Fibroblast of pulmonary artery (primary cell): ENCODE data around the gene TIE1.

Experiments used
- DNase-seq: peaks from one replicate; pipeline ENCODE4 v3.0.0-alpha.2; 2010; ENCODE audit warnings: low read depth
- H3K4me3 ChIP-seq: replicated peaks from 2 replicates; pipeline ENCODE4 v1.5.1; 2011; ENCODE audit warnings: low read depth, mild to moderate bottlenecking, control low read depth, low read length, moderate library complexity
- CTCF ChIP-seq: IDR thresholded peaks from 2 replicates; pipeline ENCODE4 v1.5.1; 2011; ENCODE audit warnings: mild to moderate bottlenecking, control low read depth, low read length, inconsistent platforms; ENCODE audit errors: missing control alignments

Gene TIE1

GRCh38 chr1:43348809-43349593 lies 48.2 kb downstream of the TIE1 start:
- peak overlapping the region; percentile 53 for H3K4me3 ChIP-seq
- peak; percentile 64 for DNase-seq
- TF ChIP-seq CTCF = no peak

- no peak for TF ChIP-seq CTCF
- peak; percentile 21 for DNase-seq
- H3K4me3 ChIP-seq = peak overlapping the region; percentile 53
These were observed 49.0 kb downstream of the TIE1 start for GRCh38 chr1:43349594-43350306.

- no peak for TF ChIP-seq CTCF
- no peak overlapping the region for H3K4me3 ChIP-seq
- DNase-seq = no peak
These were observed 50.2 kb downstream of the TIE1 start for GRCh38 chr1:43350976-43351375.

DNA sequence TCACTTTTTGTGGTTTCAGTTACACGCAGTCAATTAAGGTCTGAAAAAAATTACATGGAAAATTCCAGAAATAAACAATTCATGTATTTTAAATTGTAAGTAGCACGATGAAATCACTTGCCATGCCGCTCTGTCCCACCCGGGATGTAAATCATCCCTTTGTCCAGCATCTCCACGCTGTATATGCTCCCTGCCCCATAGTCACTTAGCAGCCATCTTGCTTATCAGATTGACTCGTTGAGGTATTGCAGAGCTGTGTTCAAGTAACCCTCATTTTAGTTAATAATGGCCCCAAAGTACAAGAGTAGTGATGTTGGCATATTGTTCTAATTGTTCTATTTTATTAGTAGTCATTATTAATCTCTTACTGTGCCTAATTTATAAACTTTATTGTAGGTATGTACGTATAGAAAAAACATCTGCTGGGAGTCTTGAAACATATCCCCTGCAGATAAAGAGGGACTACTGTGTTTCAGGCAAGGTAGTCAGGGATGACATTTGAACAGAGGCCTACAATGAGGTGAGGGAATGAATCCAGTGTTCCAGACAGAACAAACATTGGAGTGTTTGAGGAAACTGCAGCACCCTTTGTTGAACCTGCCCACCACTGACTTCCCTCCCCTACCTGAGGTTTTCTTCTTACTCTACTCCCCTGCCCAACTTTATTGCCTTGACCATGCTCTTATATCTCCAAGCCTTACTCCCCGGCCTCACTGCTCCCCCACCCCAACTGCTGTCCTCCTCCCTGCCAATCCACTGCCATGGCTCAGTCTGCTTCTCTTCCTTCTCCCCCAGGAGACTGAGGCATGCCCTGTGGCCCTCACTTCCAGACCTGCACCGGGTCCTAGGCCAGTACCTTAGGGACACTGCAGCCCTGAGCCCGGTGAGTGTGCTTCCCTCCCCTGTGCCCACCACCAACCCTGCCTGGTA lies 50.9 kb downstream of the TIE1 start:
- DNase-seq = no peak
- H3K4me3 ChIP-seq = no peak overlapping the region
- no peak for TF ChIP-seq CTCF

DNA sequence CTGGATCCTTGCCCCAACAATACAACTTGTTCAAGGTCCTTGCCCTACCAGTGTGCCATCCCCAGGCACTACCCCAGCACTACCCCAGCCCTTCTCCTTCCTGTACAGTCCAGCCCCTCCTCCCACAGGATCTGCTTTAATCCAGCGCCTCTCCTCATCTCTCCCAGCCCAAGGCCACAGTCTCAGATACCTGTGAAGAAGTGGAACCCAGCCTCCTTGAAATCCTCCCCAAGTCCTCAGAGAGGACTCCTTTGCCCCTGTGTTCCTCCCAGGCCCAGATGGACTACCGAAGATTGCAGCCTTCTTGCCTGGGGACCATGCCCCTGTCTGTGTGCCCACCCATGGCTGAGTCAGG lies 51.5 kb downstream of the TIE1 start:
- no peak for TF ChIP-seq CTCF
- no peak overlapping the region for H3K4me3 ChIP-seq
- no peak for DNase-seq

DNA sequence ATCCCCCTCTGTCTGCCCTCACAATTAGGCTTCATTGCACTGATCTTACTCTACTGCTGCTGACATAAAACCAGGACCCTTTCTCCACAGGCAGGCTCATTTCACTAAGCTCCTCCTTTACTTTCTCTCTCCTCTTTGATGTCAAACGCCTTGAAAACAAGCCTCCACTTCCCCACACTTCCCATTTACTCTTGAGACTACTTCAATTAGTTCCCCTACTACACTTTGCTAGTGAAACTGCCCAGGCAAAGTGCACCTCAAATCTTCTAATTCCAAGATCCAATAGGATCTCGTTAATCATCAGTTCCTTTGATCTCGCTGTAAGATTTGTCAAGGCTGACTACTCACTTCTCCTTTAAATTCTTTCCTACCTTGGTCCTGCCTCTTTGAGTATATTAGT lies 52.1 kb downstream of the TIE1 start:
- H3K4me3 ChIP-seq = no peak overlapping the region
- no peak for DNase-seq
- TF ChIP-seq CTCF = no peak
